Spleen (tissue), 7 donors: ENCODE results near the gene CAMK1D.

Experiments
- CTCF ChIP-seq, 11 experiments: fragments of 200-600 bp in 7 of 11; fragments of 450-650 bp in 4 of 11; sonication (generic) in 4 of 11; IDR thresholded peaks in 8 of 11; conservative IDR thresholded peaks in 3 of 11; 1 replicate in 7 of 11; 2 replicates in 4 of 11; pipeline versions ENCODE4 v1.4.0 to v1.8.0; 2016 to 2021; ENCODE audit warnings: antibody characterized with exemption in 11 of 11, inconsistent platforms in 4 of 11, mild to moderate bottlenecking in 1 of 11
- POLR2A ChIP-seq, 3 donors: fragments of 450-650 bp; IDR thresholded peaks; one replicate each; pipeline ENCODE4 v1.5.1; 2017; ENCODE audit warnings: antibody characterized with exemption in 3 of 3, mild to moderate bottlenecking in 1 of 3
- POLR2AphosphoS5 ChIP-seq, 3 donors: sonication (generic); formaldehyde crosslinking; IDR thresholded peaks; one replicate each; pipeline ENCODE4 v1.5.1; 2017; ENCODE audit warnings: antibody characterized with exemption in 3 of 3
- donor health status: DM: no; HTN: no; CAD: no; lungs with moderate emphysema.
- donor health status: DM: no; HTN: no; CAD: no.
- donor health status: DM: no; HTN: no; CAD: no.

GRCh38 chr10:12799144-12799543, 449.8 kb downstream of the CAMK1D start:
- no peak for TF ChIP-seq CTCF (IDR thresholded peaks at IDR 0.05 in 8 of 11, conservative IDR thresholded peaks at IDR 0.05 in 3 of 11)
- no peak for TF ChIP-seq POLR2A (IDR thresholded peaks at IDR 0.05)
- no peak for TF ChIP-seq POLR2AphosphoS5 (IDR thresholded peaks at IDR 0.05)
